ENCODE data around the gene MAP3K21.

GRCh38 chr1:233355841-233356704 lies 28.5 kb downstream of the MAP3K21 start:
- TF ChIP-seq CTCF (IDR thresholded peaks at IDR 0.05; ENCODE audit: poor library complexity, severe bottlenecking) (no peak), EP300 (conservative IDR thresholded peaks at IDR 0.05; ENCODE audit: poor library complexity, severe bottlenecking) (no peak), EZH2 (IDR thresholded peaks at IDR 0.05; ENCODE audit: borderline replicate concordance, insufficient read depth, low read length, poor library complexity, severe bottlenecking) (no peak), REST (IDR thresholded peaks at IDR 0.05; ENCODE audit: borderline replicate concordance) (no peak), POLR2AphosphoS5 (IDR thresholded peaks at IDR 0.05) (no peak), MXI1 (conservative IDR thresholded peaks at IDR 0.05; ENCODE audit: poor library complexity, severe bottlenecking) (no peak), TAF1 (IDR thresholded peaks at IDR 0.05; ENCODE audit: low read depth) (no peak), RAD21 (conservative IDR thresholded peaks at IDR 0.05) (no peak)

Measured in neural cell (in vitro differentiated cells).